Fibroblast of gingiva (primary cell): ENCODE measurements around the gene LIFR.
"Not testable (repeated sequence)": the region's sequence is repeated elsewhere in the genome, so short reads cannot be mapped to it uniquely, and the experiment has no call there.

Experiments used
- DNase-seq: peaks from one replicate; pipeline ENCODE4 v3.0.0-alpha.2; 2011; ENCODE audit warnings: low read depth

Gene LIFR

DNA sequence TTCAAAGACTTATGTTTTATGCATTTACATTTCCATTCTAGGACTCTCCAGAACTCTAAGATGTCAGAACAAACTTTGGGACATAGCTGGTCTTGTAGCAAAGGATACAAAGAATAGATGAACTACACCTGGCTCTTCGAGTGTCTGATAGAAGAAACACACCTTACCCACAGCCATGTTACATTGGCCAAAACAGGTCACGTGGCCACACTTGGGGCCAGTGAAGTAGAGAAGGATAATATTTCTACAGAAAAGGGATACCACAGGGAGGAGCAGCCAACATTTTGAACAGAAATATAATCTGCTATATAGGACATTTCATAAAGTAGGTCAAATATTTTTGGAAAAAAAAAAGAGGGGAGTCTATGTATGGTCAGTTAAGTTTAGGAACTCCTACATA lies 22.7 kb upstream of the LIFR start:
- DNase-seq, result no peak

DNA sequence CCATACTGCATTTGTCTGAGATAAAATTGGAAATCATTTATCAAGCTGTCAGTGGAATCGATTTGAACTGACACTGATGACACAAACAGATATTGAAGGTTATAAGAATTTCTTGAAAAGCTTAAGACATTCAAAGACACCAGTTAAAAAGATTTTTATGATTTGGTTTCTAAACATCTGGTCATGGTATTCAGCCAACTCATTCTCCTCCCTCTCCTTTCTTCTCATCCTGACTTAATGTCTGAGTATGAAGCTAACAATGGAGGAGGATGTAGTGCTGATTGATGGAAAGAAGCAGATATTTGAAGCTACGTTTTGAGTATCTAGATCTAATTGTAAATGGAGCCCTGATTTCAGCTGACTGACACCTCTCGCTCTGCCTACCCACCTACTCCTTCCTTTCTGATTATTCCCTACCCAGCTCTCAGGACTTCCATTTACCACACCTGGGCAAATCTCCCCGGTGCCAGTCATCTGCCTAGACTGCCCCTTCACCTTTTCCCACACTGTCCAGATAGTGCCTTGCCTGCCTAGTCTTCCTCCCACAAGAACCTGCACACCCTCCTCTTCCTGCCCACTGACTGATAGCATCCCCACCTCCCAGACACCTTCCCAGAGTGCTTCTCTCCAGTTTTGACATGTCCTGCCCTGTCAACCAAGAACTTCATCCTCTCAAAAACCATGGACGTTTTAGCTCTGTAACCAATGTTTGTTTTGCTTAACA lies 20.7 kb upstream of the LIFR start:
- DNase-seq, result no peak

DNA sequence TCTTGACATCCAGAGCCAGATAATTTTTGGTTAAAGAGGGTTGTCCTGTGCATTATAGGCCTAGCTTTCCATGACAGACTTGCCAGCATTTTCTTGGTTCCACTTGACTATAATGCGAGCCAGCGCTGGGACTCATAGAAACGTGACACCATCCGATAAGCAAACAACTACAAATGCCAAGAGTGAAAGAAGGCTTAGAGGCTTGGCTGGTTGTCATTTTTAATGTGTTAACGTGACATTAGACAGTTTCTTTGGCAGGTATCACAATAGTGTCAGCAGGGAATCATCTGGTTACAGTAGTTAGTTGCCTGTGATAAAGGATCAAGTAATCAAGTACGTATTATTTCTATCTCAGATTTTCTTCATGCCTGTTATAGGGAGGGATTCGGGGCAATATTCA lies 20.0 kb upstream of the LIFR start:
- DNase-seq, result no peak

DNA sequence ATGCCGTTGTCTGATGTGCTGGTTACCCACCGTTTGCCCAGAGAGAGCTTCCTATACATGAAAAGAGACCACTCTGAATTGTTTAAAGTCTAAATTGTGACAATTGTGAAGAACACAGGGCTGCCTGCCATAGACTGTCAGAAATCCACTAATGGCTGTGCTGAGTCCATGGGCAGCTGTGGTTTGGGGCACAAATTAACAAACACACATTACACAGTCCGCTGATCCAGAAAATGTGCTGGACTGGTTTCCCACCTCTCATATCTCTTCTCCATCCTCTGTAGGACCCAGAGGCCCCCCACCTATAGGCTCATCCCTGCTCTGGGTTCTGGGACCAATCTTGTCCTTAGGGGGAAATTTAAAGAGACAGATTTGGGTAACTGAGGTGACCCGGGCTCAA lies 19.0 kb upstream of the LIFR start:
- no peak for DNase-seq

DNA sequence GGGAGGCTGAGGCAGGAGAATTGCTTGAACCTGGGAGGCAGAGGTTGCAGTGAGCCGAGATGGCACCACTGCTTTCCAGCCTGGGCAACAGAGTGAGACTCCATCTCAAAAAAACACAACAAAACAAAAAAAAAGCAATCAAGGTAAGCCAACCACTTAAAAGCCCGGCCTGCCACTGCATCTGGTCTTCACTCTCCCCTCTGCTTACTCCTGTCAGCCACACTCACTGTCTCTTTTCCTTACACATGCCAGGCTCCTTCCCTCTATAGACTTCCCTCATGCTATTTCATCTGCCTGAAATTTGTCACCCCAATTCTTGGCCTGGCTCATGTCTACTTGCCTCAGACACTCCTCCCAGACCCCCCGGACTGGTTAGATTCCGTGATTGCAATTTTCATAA lies 17.6 kb upstream of the LIFR start:
- no peak for DNase-seq

DNA sequence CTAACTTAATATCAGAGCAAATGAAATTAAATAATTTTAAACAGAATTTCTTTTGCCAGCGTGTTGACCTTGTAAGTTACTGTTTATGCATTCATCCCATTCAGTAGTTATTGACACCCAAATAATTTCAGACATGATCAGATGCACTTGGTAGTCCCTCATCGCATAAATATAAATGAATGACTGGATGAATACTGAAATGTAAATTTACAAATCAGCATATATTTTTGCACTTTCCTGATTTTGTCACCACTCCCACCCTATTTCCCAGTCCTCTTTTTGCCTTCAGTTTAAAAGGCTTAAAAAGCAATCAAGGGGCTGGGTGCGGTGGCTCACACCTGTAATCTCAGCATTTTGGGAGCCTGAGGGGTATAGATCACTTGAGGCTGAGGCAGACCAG lies 17.1 kb upstream of the LIFR start:
- no peak for DNase-seq

DNA sequence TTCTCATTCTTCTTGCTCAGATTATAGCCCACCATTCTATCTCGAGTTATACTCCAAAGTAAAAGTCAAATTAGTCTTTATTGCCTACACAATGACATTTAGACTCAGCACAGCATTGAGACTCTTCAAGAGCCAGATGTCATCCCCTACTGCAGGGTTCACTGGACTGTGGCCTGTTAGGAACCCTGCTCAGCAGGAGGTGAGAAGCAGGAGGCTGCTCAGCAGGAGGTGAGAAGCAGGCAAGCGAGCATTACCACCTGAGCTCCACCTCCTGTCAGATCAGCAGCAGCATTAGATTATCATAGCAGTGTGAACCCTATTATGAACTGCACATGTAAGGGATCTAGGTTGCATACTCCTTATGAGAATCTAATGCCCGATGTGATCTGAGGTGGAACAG lies 12.7 kb upstream of the LIFR start:
- DNase-seq, result no peak

DNA sequence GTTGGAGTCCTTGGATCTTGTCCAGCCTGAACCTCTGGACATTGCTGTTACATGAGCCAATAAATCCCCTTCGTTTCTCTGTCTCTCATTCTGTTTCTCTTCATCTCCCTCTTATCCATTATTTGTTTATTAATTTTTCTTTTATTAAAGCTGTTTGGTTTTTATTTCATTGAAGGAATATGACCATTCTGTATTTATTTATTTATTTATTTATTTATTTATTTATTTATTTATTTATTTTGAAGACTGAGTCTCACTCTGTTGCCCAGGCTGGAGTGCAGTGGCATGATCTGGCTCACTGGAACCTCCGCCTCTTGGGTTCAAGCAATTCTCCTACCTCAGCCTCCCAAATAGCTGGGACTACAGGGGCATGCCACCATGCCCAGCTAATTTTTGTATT lies 10.9 kb upstream of the LIFR start:
- not testable (repeated sequence) for DNase-seq

DNA sequence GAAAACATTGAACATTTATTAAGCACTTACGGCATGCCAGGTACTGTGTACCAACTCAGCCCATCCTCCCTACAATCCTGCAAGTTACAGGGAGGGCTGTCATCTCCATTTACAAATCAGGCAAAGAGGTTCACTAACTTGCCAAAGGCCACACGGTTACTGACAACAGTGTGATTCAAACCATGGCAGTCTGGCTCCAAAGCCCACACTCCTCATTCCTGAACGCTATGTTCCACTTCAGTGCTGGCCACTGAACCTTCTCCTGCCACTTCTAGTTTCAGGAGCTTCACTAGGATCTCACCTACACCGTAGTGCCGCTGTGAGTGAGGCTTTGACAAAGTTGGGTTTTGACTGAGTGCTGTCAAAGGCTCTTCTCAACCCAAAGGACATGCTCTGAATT lies 7.2 kb upstream of the LIFR start:
- DNase-seq, result no peak

DNA sequence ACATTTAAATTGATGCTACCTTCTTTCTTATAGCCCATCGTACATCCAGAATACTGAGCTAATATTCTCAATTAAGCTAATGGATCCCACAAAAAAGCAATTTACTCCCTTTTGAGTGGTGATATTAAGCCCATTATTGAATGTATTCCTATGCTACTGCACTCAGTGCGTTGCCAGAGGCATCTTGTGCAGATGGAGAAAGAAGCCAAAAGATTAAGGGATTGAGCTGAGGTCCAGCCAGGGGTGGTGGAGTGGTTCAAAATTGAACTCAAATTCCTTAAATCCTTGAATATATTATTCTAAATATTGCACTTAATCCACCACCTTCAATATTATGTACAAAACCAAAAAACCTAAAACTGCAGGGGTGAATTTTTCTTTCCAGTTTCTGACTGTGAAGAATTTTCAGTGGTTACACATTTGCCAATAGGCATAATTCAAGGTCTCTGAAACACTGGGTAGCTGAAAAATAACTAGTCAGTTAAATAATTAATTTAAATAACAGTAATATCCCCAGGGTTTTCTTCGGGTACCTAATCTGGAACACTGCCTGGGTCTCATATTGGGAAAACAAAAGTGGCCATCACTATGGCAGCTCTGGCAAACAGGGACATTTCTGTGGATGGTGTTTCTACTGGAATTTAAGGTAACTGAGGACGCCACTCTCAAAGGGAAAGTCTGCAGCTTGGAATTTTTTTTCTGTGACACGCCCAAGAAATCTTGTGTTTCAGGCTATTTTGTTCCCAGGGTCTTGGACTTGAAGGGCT lies 6.2 kb upstream of the LIFR start:
- DNase-seq, result no peak

DNA sequence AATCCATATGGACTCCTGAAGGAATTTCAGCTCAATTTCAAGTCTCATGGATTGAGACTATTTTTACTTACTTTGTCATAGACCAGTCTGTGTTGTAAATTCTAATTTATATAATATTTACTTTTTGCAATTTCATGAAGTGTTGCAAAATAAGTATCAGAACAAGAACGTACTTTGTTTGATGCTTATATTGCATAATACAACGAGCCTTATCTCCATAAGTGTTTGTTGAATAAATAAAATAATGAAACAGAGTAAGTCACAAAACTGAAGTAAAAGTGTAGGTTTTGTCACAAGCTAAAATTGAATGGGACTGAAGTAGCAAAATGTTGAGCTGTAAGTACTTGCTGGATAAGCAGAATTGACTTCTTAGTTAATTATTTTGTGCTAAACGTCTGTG lies 3.0 kb upstream of the LIFR start:
- DNase-seq, result no peak

DNA sequence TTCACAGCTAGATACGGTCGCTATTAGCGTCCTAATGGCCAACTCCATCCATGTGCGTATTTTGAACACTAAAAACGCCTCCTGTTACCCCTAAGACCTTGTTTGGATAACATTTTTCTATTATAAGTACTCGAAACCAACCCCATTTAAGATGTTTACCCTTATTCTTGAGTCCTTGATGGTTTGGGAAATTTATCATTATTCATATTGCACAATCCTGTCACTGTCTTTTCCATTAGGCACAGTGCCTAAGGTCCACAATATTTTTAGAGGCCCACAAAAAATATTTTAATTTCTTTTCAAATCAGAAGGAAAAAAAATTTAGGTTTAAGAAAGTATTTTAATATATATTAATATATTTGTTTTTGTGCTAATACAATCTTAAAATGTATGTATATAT lies 1.3 kb upstream of the LIFR start:
- no peak for DNase-seq

DNA sequence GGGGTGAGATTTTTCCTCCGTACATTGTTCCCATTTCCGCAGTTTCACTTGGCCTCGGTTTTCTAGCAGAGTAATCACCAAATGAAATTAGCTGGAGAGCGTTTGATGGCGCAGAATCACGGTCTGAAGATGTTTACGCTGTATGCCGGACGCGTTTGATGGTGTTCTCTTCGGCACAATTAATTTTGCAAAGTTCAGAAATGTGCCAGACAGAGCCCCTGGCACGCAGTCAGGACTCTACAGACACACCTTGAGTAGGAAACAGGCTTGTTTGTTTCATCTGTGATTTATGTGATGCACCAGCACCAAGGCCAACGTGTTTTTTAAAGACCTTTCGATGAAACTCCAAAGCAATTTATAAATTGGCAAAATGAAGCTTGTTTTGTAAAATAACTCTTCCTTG lies 863 bp upstream of the LIFR start:
- no peak for DNase-seq

DNA sequence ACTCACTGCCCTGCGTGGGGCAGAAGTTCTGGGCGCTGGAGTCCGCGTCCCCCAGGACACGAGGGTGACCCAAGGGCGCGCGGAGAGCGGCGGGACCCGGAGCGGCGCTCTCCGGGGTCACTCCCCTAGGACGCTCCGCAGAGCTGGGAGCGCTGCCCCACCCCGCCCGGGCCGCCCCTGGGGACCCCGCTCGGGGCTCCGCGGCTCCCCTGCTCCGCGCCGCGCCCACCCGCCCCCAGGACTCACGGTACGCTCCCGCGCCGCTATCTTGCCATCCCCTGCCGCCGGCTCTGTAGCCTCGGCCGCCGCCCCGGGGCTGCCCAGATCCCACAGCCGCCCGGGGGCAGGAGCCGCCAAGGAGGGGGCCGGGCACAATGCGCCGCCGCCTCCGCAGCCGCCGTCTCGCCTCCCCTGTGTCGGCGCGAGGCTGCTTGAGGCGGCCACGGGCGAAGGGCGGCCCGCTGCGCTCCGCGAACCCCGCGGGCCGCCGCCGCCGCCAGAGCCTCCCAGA lies 303 bp downstream of the LIFR start:
- no peak for DNase-seq

DNA sequence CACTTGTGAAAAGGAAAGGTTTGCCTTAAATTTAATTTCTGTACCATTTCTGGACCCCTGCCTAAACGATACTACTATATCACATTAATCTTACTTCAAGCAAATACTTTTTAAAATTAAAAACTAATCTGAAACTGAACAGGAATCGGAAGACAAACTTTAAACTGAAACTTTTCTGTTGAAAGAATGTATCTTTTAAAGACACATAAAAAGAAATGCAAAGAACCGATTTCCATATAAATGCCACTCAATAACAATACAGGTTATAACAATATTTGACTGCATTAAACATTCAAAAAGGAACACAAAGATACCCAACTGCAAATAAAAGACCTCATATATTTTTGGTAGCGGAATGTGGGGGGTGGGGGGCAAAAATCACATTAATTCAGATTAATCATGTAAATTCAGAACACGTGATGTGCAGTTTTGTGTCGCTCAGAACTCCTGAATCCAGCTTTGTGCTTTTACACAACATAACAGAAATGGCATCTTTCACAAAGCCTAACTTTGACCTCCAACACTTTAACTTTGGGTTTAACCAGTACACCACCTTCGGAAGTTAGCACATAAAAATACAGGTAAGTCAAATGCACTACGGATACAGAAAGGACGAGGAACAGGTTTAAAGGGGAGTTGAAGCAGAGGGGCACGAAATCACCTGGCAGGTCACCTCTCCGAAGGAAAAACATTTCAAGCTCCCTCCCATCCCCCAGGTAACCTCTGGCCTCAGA lies 925 bp downstream of the LIFR start:
- DNase-seq, result no peak

DNA sequence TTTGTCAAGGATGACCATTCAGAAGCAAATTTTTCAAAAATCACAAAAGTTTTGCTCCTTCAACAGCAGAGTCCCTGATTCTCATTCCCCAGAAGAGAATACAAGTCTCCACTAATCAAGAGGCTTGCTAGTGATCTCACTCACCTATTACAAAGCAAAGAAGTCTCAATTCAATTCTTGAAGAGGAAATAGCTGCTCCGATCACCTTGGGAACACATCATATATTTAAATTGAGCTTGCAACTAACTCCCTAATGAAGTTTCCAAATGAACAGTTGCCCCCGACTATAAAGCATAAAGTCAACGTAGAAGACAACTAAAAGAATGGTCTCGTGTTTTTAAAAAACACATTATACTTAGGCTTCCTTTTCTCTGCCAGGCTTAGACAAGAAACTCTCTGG lies 1.6 kb downstream of the LIFR start:
- DNase-seq, result no peak

DNA sequence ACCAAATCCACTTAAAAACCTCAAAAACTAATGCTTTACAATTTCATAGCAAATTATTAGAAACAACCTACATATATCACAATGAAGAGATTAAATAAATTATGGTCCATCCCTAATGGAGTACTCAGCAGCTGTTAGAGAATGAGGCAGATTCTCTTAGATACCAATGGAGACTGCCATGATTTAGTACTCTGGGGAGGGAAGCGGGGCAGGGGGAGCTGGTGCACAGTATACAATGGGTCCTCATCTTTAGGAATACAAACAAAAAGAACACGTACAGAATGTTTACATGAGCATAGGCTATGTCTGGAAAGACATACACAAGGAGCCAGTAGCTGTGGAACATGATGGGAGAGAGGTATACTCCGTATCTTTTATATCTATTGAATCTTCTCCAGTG lies 2.0 kb downstream of the LIFR start:
- no peak for DNase-seq

DNA sequence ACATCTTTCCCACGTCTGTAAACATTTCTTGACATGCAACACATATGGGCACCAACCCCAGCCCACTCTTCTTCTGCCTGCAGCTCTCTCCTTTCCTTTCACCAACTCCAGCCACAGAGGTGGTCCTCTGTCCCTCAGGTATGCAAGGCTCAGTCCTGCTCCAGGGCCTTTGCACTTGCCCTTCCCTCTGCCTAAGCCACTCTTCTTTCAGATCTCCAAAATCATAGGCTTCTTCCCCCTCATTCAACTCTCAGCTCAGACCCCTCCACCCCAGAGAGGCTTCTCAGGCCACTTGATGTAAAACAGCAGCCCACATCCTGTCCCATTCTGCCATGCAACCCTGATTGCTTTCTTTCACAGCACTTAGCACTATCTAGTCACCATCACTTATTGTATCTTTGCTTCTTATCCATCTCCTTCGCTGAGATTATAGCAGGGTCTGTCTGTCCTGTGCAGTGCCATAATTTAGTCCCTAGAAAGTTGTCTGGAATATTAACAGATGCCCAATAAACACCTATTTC lies 3.4 kb downstream of the LIFR start:
- no peak for DNase-seq

DNA sequence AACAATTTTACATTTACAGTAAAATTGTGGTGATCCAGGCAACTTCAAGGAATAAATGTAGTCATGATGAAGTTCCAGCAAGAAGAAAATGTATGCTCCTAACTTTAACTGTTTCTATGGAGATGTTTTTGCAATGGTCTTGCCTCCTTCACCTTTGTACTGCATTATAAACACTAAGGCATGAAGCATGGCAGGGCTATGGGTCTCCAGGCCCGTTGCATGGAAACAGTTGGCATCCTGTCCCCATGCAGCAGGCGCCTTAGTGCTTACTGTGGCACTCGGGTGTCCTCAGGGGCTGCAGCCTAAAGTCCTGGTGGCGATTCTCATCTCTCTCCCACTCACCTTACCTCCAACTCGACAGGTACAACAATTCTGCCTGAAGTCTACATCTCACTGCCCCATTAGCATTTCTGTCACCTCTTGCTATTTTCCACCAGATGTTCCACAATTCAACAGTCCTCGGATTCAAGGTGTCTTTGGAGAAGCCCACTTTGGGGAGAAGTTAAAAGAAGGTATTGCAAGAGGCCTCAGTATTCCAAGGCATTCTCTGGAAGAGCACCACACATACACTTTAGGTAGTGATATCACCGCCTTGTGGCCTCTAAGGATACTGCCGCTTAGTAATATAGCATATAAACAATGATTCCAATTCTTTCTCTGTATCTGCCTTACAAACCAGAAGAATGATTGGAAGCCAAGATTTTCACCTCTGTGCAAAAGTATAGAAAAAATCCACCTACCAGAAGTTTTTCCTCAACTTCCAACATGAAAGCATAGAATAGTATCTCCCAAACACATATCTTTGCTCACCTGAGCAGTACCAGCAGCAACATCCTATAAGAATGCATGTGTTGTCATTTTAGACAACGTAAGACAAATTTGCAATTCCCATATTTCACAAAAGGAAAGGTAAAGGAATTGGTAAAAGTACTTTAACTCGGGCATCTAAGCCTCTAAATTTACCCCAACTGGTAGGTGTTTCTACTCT lies 5.1 kb downstream of the LIFR start:
- DNase-seq, result peak; percentile 48

DNA sequence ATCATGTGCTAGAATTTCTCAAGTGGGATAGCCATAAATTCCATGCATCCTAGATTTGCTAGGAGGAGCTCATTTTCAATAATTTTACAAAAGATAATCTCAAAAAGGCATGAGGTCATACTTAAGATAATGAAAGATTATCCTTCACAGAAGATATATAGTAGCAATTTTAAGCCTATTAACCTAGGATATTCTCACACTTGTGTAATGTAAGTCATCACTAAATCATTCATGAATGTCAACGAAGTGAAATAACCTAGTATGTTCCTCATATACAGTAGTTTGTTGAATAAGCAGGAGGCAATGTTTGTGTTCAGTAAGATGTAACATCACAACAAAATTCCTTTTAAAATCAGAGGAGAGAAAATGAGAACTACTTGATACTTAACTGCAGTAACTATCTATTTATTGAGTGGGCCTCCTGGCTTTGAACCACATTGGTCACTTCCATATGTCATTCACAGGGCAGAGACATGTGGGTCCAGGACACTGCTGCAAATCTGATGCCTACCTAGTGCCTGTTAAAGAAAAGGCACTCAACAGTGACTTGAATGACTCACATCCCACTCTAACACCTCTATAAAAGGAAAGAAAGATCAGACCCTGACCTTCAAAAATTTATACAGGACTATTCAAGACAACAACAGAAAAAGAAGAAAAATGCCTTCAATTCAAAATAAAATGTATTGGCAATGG lies 8.2 kb downstream of the LIFR start:
- DNase-seq, result no peak

DNA sequence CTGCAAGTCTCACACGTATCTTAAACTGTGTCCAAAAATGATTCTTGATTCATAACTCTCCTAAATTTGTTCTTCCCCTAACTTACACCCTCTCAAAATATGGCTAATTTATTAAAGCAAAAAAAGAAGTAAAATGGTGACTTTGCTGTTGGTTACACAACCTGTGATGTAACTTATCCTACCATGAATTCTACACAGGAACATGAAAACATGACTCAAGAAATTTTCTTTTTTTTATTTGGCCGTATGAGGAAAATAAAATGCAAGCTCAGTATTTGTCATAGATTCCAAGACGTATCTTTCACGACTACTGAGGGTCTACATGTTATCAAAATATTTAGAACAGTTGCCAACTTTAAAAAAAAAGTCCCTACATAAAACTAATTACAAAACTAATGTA lies 9.2 kb downstream of the LIFR start:
- DNase-seq, result no peak
